Left lobe of liver (tissue), 2 donors: Measurements from ENCODE around the gene DNAJC15. TPM values are rescaled to one million over a fixed set of nuclear protein-coding genes. Genes with fewer than 3 reads are reported as not detected.

ENCODE experiments used
- ATAC-seq: fragments of 200-7000 bp; cut with Tn5 transposase; one replicate; pipeline ENCODE4 v1.9.1; 2020; ENCODE audit warnings: mild to moderate bottlenecking, moderate library complexity
- DNase-seq: peaks from one replicate; pipeline ENCODE4 v3.0.0-alpha.2; 2020; ENCODE audit warnings: low spot score
- total RNA-seq: library from RNA; stranded (reverse); gene quantifications from one replicate; pipeline ENCODE4 v1.2.1, GENCODE V29; 2021
- donor health status: DM: no; HTN: no; CAD: no; lungs with moderate emphysema.
- donor health status: DM: no; HTN: yes; CAD: no.

Gene DNAJC15
- total RNA-seq, 1 donor from 2014 or later, result 9.2 TPM

DNA sequence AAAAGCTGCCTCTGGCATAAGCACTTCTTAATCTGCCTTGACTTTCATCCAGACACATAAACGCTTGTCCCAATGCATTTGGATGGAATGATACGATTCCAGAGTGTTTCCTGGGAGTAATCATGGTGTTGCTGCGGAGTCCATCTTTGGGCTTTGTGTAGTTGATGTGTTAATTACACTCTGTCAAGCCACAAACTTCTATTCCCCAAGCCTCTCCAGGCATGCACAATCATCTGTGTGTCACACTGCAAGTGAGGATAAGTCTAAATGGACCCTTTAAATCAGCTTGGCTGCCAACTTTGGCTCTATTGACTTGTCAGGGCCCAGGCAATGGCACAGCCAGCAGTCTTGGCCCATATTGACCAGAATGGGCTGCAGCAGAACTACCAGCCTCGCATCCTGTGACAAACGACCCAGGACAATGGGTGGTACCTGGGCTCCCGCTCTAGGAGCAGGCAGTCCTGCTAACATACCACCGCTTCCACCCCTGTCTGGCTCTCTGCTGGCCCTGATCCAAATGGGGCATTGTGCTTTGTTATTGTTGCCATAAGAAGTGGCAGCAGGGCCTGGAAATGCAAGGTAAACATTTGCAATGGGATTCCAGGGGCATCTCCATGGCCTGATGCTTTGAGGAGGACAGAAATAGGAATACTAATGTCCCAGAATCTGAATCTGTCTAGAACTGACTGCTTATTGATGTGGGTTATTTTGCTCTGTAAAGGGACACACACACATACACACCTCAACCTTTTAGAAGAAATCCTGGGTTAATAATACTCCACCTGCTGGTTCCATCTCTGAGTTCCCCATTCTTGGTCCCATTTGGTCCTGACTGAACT lies 127.2 kb downstream of the DNAJC15 start:
- DNase-seq (no peak), ATAC-seq (no peak)

DNA sequence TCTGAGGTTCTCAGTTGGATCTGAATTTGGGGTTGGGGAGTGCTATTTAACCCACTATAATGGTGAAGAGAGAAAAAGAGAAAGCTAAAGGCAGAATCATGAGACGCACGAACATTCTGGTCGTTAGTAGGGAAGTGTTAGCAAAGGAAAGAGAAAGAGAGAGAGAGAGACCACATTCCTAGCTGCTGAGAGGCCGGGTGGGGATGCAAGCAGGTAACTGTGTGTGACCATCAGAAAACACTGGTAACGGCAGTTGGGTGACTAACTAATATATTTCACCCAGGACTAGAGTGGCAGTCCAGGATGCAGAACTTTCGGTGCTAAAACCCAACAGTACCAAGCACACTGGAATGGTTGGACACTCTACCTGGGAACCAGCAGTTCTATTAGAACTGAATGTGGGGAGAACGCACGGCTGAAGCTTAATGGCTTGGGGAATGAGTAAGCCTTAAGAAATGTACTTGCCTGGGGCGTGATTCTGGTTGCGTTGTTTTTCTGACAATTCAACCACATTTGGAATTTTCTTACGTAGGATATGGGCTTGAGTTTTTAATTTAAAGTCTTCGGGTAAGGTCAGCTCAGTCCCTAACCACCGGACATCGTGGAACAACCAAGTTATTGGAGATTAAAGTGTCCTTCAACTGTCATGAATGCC lies 130.2 kb downstream of the DNAJC15 start:
- DNase-seq, result no peak
- no peak for ATAC-seq

DNA sequence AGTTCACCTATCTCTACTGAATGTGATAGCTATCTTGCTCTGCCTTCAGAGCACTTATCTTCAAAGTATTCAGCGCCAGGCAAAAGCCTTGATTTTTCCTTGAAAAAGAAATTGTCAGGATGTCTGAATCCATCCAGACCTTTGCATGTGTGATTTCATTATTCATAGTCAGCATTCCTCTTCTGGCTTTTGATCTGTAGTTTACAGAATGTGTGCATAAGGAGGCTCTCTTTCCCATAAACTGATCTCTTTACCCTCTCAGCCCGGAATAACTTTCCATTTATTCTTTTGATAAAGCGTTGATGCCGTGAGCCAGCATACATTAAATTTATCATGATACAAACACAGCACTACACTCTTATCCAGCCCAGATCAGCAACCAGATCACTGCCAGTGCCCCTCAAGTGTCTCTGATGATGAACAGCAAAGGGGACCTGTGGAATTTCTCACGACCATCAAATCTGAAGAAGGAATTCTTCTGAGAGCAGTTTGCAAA lies 130.8 kb downstream of the DNAJC15 start:
- no peak for ATAC-seq
- no peak for DNase-seq

DNA sequence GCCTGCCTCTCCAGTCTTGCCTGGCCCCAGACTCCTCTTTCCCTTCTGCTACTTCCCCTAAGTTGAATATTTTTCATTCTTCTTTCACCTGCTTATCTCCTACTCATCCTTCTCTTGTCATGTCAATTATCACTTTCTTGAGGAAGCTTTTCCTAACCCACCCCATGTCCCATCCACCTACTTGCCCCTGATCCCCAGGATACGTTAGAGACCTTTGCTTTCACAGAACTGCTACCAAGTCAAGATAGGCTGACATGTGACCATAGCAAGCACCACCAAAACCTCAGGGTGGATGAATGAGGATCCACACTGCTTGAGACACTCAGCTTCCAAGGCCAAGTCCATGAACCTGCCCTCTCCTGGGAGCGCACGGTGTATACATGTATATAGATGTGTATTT lies 131.5 kb downstream of the DNAJC15 start:
- DNase-seq (no peak), ATAC-seq (no peak)

DNA sequence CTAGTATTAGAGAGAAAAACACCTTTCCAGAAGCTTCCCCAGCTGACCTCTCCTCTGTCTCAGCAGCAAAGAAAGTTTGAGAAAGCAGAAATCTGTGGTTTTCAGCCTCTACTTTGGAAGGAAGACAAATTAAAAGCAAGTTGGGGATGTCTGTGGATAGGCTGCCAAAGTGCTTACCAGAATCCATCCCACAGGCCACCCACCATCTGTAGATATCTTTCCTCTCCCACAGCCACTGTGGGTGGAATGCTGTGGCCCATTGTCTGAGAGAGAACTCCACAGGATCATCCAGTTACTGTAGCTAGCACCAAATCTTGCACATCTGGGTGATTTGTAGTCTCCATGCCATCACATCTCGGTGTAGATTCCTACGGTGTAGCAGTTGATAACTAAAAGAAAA lies 133.5 kb downstream of the DNAJC15 start:
- no peak for ATAC-seq
- DNase-seq, result no peak

DNA sequence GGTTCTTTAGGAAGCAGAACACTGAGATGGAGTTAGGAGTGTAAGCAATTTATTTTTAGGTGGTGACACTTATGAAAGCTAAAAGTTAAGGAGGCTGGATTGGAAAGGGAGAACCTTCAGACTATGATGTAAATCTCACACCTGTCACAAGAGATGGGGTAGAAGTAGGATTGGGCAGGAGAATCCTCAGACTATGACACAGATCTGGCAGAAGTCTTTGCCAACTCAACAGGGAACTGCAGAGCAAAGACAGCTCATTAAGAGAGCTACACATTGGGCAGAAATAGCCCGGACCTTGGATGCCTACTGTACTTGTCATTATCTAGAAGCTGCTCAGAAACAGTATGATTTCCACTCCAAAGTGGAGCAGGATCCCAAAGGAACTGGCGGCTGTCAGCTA lies 134.4 kb downstream of the DNAJC15 start:
- no peak for ATAC-seq
- no peak for DNase-seq

DNA sequence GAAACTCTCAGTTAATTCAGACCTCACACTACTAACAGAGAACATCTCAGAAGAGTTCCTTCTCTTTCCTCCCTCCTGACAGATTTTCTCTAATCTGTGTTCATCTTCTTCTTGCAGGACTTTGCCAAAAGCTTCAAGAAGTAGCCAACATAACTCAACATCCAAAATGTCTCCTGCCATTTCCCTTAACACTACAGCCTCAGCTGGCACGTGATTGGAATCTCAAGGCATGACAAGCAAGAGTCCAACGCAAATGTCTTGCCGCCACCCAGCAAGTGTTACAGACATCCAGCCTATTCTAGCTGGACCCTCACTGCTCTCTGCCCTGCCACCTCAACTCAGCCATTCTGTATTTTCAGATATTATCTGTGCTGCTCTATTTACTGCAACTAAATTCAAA lies 135.1 kb downstream of the DNAJC15 start:
- ATAC-seq, result no peak
- no peak for DNase-seq

DNA sequence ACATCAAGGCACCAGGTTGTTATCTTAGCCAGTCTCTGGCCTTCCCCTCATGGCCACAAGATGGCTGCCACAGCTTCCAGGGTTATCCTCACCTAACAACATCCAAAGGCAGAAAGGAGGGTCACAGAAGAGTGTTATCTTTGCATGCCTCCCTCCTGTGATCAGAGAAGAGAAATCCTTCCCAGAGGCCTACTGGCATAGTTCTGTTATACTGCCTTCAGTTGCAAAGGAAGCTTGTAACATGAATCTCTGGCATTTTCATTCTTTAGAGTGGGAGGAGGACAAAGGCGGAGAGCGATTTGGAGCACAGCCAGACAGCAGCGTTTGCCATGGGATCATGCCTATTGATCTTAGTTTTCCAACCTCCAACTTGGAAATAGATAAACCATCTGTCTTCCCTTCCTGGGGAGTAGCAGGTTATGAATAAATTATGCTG lies 135.7 kb downstream of the DNAJC15 start:
- no peak for ATAC-seq

More for the DNA sequence above, 135.7 kb downstream of the DNAJC15 start:
- DNase-seq, result no peak

Other genes starting within 250 kb of the DNAJC15 start
- not detected for gene FAM216B, start 242.0 kb upstream of the DNAJC15 start, total RNA-seq
- 2.1 TPM for gene EPSTI1, start 31.3 kb upstream of the DNAJC15 start, total RNA-seq